Colon (tissue), 2 donors: ENCODE measurements around the gene BCAR1.

Experiments
- FAIRE-seq: peaks from 2 replicates; lab custom pipeline; 2012; peaks lifted over from hg19 to GRCh38; lab: Jason Lieb, UNC
- donor health status: control.
- donor health status: control.

The BCAR1 gene

GRCh38 chr16:75238853-75239541, 12.4 kb downstream of the BCAR1 start:
- no peak for FAIRE-seq

- no peak for FAIRE-seq
Observed at GRCh38 chr16:75238132-75238852, 13.1 kb downstream of the BCAR1 start.

DNA sequence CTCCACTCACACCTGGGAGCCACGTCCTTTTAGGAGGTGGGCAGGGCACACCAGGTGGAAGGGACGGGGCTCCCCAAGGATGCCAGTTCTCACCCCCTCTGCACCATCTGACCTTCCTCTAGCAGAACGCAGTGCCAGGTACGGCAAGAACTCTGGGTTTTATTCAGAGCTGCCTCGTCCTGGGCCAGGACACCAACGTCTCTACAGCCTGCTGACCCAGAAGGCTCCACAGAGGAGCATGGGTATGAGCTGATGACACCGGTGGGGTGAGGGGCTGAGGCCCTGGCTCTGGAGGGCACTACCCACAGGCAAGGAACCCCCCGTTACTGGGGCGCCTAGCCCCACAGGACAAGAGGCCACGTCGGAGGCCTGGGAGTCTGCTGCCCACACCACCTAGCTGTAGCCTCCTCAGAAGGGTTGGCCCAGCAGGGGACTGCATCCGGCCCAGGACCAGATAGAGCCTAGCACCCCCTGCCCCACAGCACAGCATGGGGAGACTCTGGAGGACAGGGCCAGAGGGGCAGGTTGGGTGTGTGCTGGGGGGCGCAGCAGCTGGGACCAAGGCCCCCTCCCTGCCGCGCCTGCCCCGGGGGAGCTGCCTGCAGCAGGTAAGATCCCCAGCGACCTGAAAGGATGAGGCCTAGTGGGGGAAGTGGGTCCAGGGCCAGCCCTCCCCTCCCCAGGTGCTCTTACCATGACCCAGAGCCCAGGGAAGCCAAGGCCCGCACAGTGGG, 13.9 kb downstream of the BCAR1 start:
- FAIRE-seq = no peak

DNA sequence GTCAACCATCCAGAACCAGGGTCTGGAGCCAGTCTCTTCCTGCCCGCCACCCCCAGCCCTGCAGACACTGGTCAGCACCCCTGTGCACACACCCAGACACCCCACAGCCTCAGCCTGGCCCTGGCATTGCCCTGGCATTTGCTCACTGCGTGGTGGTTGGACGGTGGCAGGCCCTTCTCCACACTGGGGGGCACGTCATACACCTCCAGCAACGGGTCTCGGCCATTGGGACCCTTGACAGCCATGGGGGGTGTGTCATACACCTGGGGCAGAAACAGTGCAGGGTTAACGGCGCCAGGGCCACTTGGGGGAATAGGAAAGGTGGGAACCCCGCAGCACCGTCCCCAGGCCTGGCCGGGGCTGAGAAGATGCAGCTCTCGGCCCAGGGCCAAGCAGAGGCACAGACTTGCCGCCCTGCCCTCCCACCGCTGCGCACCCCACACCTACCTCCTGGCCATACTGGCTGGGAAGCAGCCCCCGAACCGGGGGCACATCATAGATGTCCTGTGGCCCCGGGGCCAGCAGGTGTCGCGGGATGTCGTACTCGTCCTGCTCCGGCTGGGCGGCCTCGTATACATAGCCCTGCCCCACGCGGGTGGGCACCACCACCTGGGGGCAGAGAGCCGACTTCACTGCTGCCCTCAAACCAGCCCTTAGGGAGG, 14.6 kb downstream of the BCAR1 start:
- no peak for FAIRE-seq

DNA sequence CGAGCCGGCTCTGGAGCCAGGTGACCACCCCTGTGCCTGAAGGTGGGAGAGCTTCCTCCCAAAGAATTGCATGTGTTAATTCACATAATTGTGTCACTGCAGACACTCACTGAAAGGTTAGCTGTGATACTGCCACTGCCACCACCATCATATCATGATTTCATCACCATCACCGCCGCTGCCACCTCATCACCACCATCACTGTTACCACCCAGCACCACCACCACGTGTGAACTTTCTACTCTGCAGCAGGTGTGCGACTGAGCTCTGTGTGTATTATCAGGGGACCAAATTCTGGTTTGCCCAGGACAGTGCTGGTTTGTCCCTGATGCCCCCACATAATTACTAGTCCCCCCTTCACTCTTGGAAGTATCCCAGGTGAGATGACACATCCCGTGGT, 15.2 kb downstream of the BCAR1 start:
- no peak for FAIRE-seq

- no peak for FAIRE-seq
Observed at GRCh38 chr16:75235721-75236193, 15.7 kb downstream of the BCAR1 start.

DNA sequence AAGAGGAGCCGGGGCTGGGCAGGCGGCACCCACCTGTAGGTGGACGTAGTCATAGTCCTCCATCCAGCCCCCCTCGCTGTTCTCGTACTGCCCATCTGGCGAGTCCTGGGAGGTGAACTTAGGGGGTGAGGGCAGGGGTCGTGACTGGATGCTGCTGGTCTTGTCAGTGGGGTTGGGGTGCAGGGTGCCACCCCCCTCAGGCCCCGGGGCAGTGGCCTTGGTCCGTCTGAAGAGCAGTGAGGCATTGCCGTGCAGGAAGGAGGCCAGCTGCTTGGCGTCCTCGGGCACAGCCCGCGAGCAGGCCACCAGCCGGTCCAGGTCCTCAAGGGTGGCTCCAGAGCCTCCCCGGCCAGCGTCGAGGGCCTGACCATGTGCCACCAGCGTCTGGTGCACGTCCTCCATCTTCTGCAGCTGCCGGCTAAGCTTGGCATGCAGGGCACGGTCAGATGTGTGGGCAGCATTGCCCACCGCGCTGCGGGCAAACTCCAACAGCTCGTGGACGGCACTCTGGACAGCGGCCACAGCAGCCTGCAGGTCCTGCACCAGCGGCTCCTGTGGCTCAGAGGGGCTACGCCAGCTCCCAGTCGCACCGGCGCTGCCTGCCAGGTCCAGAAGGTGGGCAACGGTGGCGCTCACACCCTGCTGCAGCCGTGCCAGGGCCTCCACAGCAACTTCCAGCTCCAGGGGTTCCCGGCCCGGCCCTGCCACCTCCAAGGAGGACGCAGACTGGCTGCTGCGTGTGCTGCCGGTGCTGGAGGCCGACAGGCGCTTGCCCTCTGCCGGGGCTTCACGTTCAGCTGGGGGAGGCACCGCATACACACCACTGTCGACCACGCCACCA, 16.3 kb downstream of the BCAR1 start:
- FAIRE-seq = no peak

- FAIRE-seq = no peak
Observed at GRCh38 chr16:75233611-75233938, 17.8 kb downstream of the BCAR1 start.

DNA sequence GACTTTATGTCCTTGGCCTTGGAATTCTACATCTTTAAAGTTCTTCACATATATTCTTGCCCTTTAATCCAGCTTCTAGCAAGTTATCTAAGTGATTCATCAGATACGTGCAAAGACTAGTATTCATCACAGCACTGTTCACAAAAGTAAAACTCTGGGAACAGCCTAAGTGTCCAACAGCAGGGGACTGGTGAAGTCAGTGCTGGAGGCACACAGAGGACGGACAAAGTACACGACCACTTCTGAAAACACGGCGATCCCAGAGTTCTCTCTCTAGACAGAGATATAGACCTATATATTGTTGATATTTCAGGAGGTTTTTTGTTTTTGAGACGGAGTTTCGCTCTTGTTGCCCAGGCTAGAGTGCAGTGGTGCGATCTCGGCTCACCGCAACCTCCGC, 19.9 kb downstream of the BCAR1 start:
- FAIRE-seq = no peak

DNA sequence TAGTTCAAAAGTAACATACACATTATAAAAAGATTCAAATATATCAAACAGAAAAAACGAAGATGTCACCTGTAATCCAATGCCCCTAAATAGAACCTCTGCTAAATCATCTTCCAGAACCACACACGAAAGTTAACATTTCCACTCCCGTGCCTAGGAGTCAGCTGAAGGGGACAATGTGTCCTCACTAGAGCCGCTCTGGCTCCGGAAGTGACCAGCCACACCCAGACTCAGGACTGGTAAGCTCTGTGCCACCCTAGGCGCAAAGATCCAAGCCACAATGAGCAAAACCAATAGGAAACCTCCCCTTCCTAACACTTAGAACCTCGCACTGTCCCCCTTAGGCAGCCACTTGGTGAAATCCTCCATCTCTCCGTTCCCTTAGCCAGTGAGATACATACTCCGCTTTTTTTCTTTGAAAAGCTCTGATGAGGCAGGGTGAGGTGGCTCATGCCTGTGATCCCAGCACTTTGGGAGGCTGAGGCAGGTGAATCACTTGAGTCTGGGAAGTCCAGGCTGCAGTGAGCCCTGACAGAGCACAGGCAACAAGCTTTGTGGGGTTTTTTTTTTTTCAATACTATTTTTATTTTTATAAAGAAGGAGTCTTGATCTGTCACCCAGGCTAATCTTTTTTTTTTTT, 20.8 kb downstream of the BCAR1 start:
- no peak for FAIRE-seq

DNA sequence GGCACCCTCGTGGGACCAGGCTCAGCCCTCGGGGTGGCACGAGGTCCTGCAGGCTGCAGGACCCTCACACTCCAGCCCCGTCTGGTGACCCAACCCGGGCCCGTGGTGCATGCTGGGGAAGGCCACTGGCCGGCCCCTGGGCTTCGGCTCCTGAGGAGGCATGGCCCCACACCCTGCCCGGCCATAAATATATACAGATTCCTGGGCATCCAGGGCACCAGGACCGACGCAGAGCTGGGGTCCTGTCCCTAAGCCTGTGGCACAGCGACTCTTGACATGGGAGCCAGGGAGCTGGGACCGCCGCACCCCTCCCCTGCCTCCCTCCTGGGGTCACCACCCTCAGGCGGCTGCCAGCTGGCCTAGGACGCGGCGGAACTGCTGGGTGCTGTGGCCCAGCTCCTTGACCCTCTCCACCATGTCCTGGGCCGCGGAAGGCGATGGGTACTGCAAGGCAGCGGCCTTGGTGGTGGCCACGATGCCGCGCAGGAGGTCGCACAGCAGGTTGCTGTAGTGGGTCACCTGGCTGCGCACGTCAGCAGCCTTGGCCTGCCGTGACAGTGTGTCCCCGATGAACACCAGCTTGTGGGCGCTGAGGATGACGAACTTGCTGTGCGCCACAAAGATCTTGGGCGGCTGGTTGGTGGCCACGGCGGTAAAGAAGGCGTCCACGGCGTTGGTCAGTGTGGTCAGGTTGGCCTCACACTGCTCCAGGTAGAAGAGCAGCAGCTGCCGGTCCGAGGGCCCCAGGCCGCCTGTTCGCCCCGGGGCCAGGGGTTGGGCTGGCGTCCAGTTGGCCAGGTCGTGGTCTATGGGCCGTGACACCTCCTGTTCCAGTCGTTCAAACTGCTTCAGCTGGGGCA, 22.0 kb downstream of the BCAR1 start:
- no peak for FAIRE-seq

- no peak for FAIRE-seq
Observed at GRCh38 chr16:75228143-75228976, 23.1 kb downstream of the BCAR1 start.

- FAIRE-seq = no peak
Observed at GRCh38 chr16:75227361-75228142, 23.9 kb downstream of the BCAR1 start.

DNA sequence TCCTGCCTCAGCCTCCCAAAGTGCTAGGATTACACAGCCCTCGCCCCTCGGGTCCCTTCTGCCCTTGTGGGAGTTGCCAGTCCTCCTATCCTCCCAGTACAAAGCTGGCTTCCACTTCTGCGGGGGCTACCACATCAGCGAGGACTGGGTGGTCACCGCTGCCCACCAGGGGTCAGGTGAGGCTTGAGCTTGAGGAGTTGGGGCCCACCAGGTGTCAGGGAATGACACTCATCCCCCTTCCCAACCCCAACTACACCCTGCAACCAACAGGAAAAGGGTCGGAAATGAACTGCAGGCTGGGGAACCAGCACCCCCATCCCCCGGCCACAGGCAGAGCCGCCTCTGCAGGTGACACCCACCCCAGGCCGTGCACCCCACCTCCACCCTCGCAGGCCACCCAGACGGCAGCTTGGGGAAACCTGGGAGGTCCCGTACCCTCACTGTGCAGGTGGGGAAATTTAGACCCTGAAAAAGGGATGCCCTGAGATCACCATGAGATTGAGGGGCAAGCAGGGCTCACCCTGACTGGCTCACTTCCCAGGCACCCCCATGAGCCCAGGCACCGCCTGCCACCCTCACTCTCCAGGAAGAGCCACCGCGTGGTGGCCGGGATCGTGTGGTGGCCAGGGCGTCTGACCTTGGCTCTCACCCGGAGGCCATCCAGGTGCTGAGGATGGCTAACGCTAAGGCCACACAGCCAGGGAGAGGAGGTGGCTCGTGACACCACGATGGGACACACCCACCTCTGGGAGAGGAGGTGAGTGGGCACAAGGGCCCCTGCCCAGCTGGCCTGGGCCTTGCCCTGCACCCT, 24.7 kb downstream of the BCAR1 start:
- FAIRE-seq = no peak

DNA sequence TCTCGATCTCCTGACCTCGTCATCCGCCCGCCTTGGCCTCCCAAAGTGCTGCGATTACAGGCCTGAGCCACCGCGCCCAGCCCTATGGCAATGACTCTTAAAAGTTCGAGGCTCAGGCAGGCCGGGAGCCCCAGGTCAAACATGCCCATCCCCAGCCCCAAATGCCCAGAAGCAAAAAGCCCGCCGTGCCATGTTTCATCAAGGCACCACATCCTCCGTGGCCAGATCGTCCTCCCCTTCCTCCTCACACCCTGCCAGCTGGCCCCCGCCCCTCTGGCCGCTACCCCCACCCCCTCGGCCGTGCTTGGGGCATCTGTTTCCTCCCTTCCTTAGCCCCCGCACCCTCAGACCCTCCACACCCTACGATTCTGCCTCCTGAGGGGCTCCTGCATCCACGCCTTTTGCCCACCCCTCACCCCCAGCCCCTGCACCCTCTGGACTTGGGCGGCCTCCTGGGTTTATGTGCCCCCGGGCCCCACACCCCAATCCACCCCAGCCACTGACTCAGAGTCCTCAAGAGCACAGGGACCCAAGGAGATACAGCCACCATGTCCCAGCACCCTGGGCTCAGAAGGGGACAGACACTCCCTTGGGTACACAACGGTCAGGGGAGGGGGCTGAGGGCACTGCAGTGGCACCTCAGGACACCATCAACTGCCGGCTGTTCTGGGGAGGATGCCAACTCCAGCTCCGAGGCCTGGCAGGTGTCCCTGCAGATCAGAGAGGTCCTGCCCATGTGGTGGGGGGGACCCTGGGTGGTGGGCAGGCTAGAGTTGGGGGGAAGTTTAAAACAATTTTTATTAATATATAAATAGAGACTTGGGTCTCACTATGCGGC, 25.5 kb downstream of the BCAR1 start:
- FAIRE-seq = no peak

DNA sequence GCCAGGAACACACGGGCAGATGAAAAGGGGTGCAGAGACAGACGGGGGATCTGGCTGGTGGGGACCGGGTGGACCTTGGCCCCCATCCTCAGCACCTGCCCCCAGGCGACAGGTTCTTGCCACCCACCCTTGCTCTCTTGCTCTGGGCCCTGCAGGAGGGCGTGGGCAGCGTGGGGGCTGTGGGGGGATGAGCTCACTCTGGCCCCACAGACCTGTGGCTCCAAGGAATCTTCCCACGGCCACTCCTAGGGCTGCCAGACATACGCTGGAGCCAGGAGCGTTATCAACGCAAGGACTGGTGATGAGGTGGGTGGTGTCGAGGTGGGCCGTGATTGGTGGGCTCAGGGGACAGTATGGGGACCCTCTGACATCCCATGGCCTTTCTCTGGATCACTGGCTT, 26.3 kb downstream of the BCAR1 start:
- no peak for FAIRE-seq
